ES-I3 (cell line): Measurements from ENCODE around the gene ANKRD13B.

Source experiments
- H3K36me3 ChIP-seq: 2 replicates; pipeline ENCODE4 v1.6.1; 2013; ENCODE audit warnings: mild to moderate bottlenecking, low read length, control low read depth, moderate library complexity; ENCODE audit not compliant: insufficient read depth
- H3K4me1 ChIP-seq: 2 replicates; pipeline ENCODE4 v1.6.1; 2013; ENCODE audit warnings: mild to moderate bottlenecking, control low read depth, low read length; ENCODE audit not compliant: insufficient read depth
- H3K9ac ChIP-seq: 2 replicates; pipeline ENCODE4 v1.6.1; 2013; ENCODE audit warnings: low read depth, mild to moderate bottlenecking, low read length, moderate library complexity
- H3K9me3 ChIP-seq: 2 replicates; pipeline ENCODE4 v1.6.1; 2013; ENCODE audit warnings: mild to moderate bottlenecking, low read length, moderate library complexity; ENCODE audit not compliant: control insufficient read depth, insufficient read depth

The ANKRD13B gene

GRCh38 chr17:29573558-29573869 is 19.4 kb upstream of the ANKRD13B start:
- no peaks in the 10 kb centered on the region for H3K36me3 ChIP-seq
- H3K9me3 ChIP-seq: no peaks in the 10 kb centered on the region
- peaks cover 3% of the 10 kb centered on the region; the same call in 1 of the 2 replicates for H3K4me1 ChIP-seq
- H3K9ac ChIP-seq: no peak overlapping the region

GRCh38 chr17:29573871-29574731 is 18.8 kb upstream of the ANKRD13B start:
- H3K36me3 ChIP-seq: no peaks in the 10 kb centered on the region

DNA sequence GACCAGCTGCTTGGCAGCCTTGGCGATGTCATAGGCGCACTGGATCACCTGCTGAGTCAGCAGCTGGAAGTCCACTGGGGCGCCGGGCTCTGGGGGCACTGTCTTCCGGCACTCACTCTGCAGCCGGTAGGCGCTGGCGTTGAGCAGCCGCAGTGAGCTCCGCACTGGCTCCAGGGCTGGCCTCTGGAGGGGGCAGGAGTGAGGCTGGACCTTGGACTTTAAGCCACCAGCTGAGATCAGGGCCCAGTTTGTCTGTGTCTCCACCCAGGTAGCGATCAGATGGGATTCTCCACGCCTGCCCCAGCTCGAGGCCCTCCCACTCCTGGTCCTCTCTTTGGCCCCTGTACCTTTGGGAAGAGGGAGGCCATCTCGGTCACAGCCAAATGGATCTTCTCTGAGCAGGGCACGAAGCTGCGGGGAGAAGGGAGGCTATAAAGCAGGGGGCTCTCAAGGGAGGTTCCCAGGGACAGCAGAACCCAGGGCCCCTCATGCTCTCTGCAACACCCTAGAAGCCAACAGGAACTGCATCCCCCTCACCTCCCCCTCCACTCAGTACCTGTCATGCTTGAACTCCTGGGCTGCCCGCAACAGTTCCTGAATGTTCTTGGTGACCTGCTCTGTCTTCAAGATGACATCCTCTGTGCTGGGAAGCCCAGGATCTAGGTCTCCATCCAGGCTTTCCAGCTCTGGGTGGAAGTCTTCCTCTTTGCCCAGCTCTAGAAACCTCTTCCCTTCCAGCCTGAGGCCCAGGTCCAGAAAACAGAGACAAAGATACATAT is 18.0 kb upstream of the ANKRD13B start:
- H3K4me1 ChIP-seq: peaks cover 3% of the 10 kb centered on the region; the same call in 1 of the 2 replicates
- H3K36me3 ChIP-seq: no peaks in the 10 kb centered on the region
- no peaks in the 10 kb centered on the region for H3K9me3 ChIP-seq
- H3K9ac ChIP-seq: no peak overlapping the region

More at GRCh38 chr17:29573871-29574731, 18.8 kb upstream of the ANKRD13B start:
- H3K9ac ChIP-seq: no peak overlapping the region
- H3K9me3 ChIP-seq: no peaks in the 10 kb centered on the region
- H3K4me1 ChIP-seq: peaks cover 3% of the 10 kb centered on the region; the same call in 1 of the 2 replicates

GRCh38 chr17:29575511-29576213 is 17.3 kb upstream of the ANKRD13B start:
- Histone ChIP-seq H3K4me1 (peaks cover 3% of the 10 kb centered on the region; the same call in 1 of the 2 replicates), H3K9ac (no peak overlapping the region), H3K9me3 (no peaks in the 10 kb centered on the region), H3K36me3 (no peaks in the 10 kb centered on the region)

DNA sequence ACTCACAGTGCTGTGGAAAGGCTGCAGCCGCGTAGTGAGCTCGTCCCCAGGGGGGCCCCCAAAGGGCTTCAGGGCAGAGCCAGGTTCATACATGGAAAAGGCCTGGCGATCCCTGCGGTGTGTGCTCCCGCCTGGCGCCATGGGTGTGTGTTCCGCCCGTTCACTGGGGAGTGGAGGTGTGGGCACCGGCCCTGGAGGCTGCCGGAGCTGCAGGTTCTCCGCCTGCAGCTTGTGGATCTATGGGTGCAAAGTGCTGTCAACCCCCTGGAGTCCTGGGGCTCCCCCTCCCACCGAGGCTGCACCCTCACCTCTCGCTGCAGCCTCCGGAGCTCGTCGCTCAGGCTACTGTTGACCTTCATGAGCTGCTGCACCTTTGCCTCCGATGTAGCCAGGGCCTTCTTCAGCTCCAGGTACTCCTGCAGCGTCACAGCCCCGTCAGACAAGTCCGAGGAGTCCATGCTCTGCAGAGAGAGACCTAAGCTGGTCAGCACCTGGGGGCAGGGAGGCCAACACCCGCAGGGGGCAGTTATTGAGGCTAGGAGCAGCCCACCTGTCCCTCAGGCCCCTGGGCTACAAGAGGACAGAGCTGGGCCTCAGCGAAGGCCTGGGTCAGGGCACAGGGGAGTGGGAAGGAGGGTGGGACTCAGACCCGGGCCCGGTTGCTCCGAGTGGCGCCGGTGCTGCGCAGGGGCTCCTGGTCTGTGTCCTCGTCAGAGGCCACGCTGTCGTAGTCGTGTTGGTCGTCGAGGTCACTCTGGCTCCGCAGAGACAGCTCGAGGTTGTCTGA is 16.5 kb upstream of the ANKRD13B start:
- Histone ChIP-seq H3K36me3 (no peaks in the 10 kb centered on the region), H3K9ac (no peak overlapping the region), H3K9me3 (no peaks in the 10 kb centered on the region), H3K4me1 (peaks cover 3% of the 10 kb centered on the region; the same call in 1 of the 2 replicates)

GRCh38 chr17:29577001-29577370 is 15.9 kb upstream of the ANKRD13B start:
- no peaks in the 10 kb centered on the region for H3K9me3 ChIP-seq
- H3K9ac ChIP-seq: no peak overlapping the region
- H3K4me1 ChIP-seq: peaks cover 3% of the 10 kb centered on the region; the same call in 1 of the 2 replicates
- no peaks in the 10 kb centered on the region for H3K36me3 ChIP-seq

DNA sequence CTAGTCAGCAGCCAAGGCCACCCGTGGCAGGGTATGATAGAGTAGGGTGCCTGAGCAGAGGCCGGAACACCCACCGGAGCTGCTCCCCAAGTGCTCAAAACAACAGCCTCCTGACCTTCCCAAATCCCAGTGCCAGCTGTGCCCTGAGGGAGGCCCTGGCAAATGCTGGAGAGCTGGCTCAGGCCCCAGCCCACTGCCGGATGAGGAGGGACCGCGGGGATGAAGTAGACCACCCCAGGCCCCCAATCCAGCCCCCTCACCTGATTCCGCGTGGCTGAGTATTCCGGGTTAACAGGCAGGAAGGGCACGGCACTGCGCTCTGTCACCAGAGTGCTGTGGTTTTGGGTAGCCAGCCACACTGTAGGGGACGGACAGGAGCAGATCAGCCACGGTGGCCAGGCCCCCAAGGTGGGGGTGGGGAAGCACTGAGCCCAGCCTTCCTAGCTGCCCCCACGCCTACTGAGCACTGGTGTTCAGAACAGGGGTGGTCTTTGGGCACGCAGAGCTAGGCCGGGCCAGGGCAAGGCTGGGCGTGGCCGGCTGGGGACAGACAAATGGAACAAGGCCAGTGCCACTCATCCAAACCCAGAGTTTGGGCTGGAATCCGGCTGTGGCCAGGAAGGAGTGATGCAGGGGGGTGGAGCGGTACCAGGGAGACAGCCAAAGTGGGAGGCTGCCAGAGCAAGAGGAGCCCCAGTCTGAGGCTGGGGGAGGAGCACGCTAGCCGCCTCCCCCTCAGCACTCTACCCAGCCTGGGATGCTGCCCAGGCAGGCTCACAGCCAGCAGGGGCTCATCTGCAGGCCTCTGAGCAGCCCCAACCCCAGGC is 15.3 kb upstream of the ANKRD13B start:
- Histone ChIP-seq H3K4me1 (no peaks in the 10 kb centered on the region; the same call in 1 of the 2 replicates), H3K36me3 (no peaks in the 10 kb centered on the region), H3K9ac (no peak overlapping the region), H3K9me3 (no peaks in the 10 kb centered on the region)

GRCh38 chr17:29578626-29579485 is 14.1 kb upstream of the ANKRD13B start:
- Histone ChIP-seq H3K36me3 (no peaks in the 10 kb centered on the region), H3K9me3 (no peaks in the 10 kb centered on the region), H3K4me1 (no peaks in the 10 kb centered on the region), H3K9ac (no peak overlapping the region)

DNA sequence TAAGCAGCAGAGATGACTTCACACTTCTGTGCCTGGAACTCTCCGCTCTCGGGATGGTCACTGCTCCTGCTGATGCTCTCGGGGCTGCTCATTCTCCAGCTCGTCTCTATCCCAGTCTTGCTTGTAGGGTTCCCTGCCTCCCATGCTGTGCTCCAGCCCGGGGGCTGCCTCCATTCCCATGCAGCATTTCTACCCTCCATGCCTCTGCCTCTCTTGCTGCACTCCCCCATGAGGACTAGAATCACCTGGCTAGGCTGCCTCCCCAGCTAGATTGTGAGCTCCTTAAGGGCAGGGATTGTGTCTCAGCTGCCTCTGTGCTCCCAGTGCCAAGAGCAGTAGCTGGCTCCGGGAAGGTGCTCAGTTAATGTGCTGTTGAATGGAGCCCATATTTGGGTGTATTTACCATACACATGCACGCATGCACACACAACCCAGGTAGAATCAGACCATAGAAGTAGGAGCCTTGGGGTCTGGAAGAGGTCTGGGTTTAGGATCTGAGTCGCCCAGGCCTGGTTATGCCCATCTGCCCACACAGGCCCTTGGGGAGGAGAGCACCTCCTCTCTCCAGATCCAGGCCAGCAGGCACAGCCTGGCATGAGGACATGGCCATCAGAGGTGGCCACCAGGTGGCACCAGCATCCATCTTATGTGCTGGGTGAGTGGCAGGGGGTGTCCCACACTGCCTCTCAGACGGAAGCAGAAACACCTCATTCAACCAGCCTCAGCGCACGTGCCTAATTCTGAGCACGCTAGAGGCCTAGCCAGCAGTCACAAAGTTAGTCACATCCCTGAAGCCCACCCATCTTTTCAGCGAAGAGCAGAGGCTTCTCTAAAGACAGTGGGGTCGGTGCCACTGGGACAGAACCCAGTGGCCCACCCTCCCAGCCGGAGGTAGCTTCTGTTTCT is 12.8 kb upstream of the ANKRD13B start:
- H3K36me3 ChIP-seq: no peaks in the 10 kb centered on the region
- no peak overlapping the region for H3K9ac ChIP-seq

GRCh38 chr17:29581583-29582253 is 11.2 kb upstream of the ANKRD13B start:
- Histone ChIP-seq H3K4me1 (peaks cover 15% of the 10 kb centered on the region; the same call in 1 of the 2 replicates), H3K9ac (no peak overlapping the region), H3K36me3 (no peaks in the 10 kb centered on the region), H3K9me3 (no peaks in the 10 kb centered on the region)

More for the DNA sequence above, 12.8 kb upstream of the ANKRD13B start:
- H3K9me3 ChIP-seq: no peaks in the 10 kb centered on the region
- H3K4me1 ChIP-seq: peaks cover 10% of the 10 kb centered on the region; the same call in 1 of the 2 replicates

DNA sequence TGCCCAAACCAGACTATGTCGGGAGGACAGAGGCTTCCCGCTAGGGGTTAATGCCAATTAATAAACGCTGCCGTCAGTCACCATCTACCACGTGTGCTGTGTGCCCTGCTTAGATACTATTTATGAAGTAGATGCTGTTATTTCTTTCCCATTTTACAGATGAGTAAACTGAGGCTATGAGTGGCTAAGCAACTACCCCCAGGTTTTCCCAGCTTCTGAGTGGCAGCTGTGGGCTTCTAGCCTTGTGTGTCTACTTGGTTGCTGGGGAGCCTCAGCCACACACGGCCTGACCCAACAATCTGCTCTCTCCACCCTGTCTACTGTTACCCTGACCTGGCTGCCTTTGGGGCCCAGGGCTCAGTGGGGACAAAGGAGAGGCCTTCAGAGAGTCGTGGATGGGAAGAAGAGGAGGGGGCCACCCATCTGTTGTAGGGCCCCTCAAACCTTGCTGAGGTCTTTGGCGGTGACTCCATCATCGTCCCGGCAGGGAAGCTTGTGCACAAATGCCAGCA is 10.6 kb upstream of the ANKRD13B start:
- no peaks in the 10 kb centered on the region for H3K9me3 ChIP-seq
- no peak overlapping the region for H3K9ac ChIP-seq
- no peaks in the 10 kb centered on the region for H3K36me3 ChIP-seq
- peaks cover 15% of the 10 kb centered on the region; the same call in 1 of the 2 replicates for H3K4me1 ChIP-seq
